Adrenal gland (tissue), 12 donors: Measurements from ENCODE around the gene CEP131. TPM values are rescaled to one million over a fixed set of nuclear protein-coding genes. Genes with fewer than 3 reads are reported as not detected.

Experiments
- DNase-seq, 7 donors: peaks; one replicate each; pipeline ENCODE4 v3.0.0-alpha.2; 2019 to 2020
- H3K27ac ChIP-seq, 5 donors: fragments of 200-600 bp; sonication (generic) in 4 of 5; 1 replicate in 3 of 5; 2 replicates in 2 of 5; pipeline versions ENCODE4 v1.5.1 to v1.8.0; 2016 to 2020; ENCODE audit warnings: mild to moderate bottlenecking in 1 of 5
- H3K27me3 ChIP-seq: fragments of 200-600 bp; 2 replicates; pipeline ENCODE4 v1.8.0; 2021
- H3K36me3 ChIP-seq, 2 donors: fragments of 200-600 bp; replicated peaks in 1 of 2; 1 replicate in 1 of 2; 2 replicates in 1 of 2; pipeline versions ENCODE4 v1.5.1 to v1.8.0; 2018 to 2022
- H3K4me1 ChIP-seq, 2 donors: fragments of 200-600 bp; replicated peaks in 1 of 2; 1 replicate in 1 of 2; 2 replicates in 1 of 2; pipeline versions ENCODE4 v1.5.1 to v1.8.0; 2018 to 2021
- H3K4me3 ChIP-seq, 4 donors: fragments of 200-600 bp; sonication (generic) in 3 of 4; one replicate each; pipeline ENCODE4 v1.5.1; 2016 to 2018
- H3K9me3 ChIP-seq, 3 donors: fragments of 200-600 bp; sonication (generic) in 1 of 3; replicated peaks in 1 of 3; 1 replicate in 2 of 3; 2 replicates in 1 of 3; pipeline versions ENCODE4 v1.5.1 to v1.8.0; 2016 to 2021
- CTCF ChIP-seq, 6 experiments: fragments of 450-650 bp in 4 of 6; fragments of 200-600 bp in 2 of 6; sonication (generic) in 1 of 6; IDR thresholded peaks; 1 replicate in 5 of 6; 2 replicates in 1 of 6; pipeline versions ENCODE4 v1.5.1 to v1.8.0; 2016 to 2021; ENCODE audit warnings: antibody characterized with exemption in 6 of 6, mild to moderate bottlenecking in 2 of 6, moderate library complexity in 1 of 6
- POLR2A ChIP-seq, 2 donors: fragments of 450-650 bp; IDR thresholded peaks; one replicate each; pipeline ENCODE4 v1.6.1; 2017; ENCODE audit warnings: antibody characterized with exemption in 2 of 2, mild to moderate bottlenecking in 2 of 2, moderate library complexity in 1 of 2
- WGBS, 4 donors: extraction: QIAGEN DNeasy Blood & Tissue Kit in 2 of 4; methylation state at CpG; one replicate each; pipeline versions ENCODE4 v1.1.5 to v1.1.7; 2013 to 2017; 5-methylcytosine and 5-hydroxymethylcytosine counted together
- intact Hi-C, 2 donors: fragments of 100-400 bp; cut with DNase I; formaldehyde crosslinking; loops; one replicate each; pipeline versions ENCODE4 v1.14.1 to v1.15.0; 2022 to 2023
- polyA plus RNA-seq, 3 donors: library from polyadenylated mRNA; stranded (reverse); fragments of 200-250 nt in 2 of 3; fragments of 350-450 nt in 1 of 3; fragmentation: Illumina TruSeq in 1 of 3; extraction: RNeasy Lipid Tissue Mini Kit (QIAGEN cat#74804) in 1 of 3; gene quantifications; one replicate each; pipeline ENCODE4 v1.2.3, GENCODE V29; 2013 to 2014
- total RNA-seq, 9 donors: library from RNA; depleted of rRNA in 4 of 9; stranded (reverse); fragments of >200 nt in 4 of 9; fragments of 120-200 nt in 1 of 9; fragmentation: NEBNext Ultra II Directional in 1 of 9; extraction: Animal tissue kit (Norgen Biotek cat#: 25700) in 1 of 9; gene quantifications; one replicate each; pipeline versions ENCODE4 v1.1.0 to v1.2.4, GENCODE V29; 2013 to 2023
- donor health status: healthy with polysubstance abuse.
- donor health status: Bipolar disorder and iron deficiency.
- donor health status: DM: yes; HTN: yes; CAD: no.
- donor health status: DM: no; HTN: no; CAD: no.
- donor health status: DM: no; HTN: no; CAD: no.
- donor health status: DM: yes; HTN: yes; CAD: no.

The CEP131 gene
- total and polyA plus RNA-seq, 12 donors: 0.81 to 55.8 (median 8.2) TPM

DNA sequence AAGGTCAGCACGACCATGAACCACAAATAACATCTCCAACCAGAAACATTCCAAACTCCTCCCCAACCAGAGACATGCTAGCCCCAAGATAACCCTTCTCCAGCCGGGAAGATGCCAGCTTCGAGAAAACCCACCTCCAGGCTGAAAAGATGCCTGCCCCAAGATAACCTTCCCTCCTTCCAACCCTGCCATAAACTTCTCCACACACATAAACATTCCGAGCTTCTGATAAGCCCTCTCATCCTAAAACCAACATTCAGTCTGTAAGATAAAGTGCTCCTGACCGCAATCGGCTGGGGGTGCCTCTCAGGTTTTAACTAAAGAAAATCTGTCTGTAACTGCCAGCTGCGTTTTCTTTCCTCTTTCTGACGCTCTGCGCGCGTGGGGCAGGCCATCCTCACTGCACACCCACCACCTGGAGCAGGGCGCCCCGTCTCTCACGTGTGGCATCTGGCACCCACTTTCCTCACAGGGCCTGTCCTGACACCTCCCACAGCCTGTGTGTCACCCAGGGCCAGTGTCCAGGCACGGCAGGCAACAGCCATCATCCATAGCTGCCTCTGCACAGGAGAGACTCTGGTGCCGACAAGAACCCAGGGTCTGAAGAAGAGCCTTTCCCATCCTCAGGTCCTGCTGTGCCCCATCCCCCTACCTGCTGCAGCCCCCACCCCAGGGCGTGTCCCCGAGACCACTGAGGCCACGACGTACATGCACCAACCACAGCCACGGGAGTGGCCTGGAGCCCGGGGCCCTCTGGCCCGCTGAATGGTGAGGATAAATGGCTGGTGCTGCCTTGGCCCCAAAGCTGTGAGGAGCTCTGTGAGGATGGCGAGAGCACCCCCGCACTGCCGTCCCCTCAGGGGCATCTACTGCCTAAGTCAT, 12.4 kb upstream of the CEP131 start:
- Histone ChIP-seq H3K4me1 (peaks cover 12 to 22% of the 10 kb centered on the region in 2 donors), H3K27ac (no peak overlapping the region), H3K9me3 (no peaks in the 10 kb centered on the region), H3K4me3 (no peak overlapping the region), H3K36me3 (peaks cover 0 to 36% of the 10 kb centered on the region in 2 donors), H3K27me3 (no peaks in the 10 kb centered on the region)
- DNase-seq: no peak
- no peak for TF ChIP-seq CTCF (IDR thresholded peaks at IDR 0.05)
- intact Hi-C loops: no loop called here
- WGBS, 4 donors: 87 to 91% (median 90%) methylated on average over 18 to 26 of the region's 26 CpGs

DNA sequence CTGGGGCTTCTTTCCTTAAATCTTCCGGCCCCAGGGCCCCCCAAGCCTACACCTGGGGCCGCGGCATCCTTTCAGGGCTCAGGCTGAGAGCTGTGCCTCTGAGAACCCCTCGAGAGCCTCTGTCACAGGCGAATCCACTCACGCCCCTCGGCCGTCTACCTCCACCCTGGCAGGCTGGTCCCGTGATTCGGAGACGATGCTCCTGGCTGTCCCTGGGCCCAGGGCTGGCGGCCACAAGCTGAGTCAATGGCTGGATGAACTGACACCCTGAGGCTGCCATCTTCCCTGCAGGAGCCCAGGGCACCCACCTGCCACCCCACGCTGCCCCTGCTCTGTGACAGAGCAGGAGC, 11.7 kb upstream of the CEP131 start:
- WGBS, 4 donors: 90 to 98% (median 93%) methylated on average over 8 to 13 of the region's 13 CpGs
- TF ChIP-seq CTCF (IDR thresholded peaks at IDR 0.05) (no peak), POLR2A (IDR thresholded peaks at IDR 0.05) (no peak)
- Histone ChIP-seq H3K4me3 (no peak overlapping the region), H3K9me3 (no peaks in the 10 kb centered on the region), H3K36me3 (peaks cover 0 to 43% of the 10 kb centered on the region in 2 donors), H3K27ac (no peak overlapping the region), H3K27me3 (no peaks in the 10 kb centered on the region), H3K4me1 (peaks cover 7 to 17% of the 10 kb centered on the region in 2 donors)
- DNase-seq: peak in 1 of 7 donors; percentile 17
- intact Hi-C loops: no loop called here

DNA sequence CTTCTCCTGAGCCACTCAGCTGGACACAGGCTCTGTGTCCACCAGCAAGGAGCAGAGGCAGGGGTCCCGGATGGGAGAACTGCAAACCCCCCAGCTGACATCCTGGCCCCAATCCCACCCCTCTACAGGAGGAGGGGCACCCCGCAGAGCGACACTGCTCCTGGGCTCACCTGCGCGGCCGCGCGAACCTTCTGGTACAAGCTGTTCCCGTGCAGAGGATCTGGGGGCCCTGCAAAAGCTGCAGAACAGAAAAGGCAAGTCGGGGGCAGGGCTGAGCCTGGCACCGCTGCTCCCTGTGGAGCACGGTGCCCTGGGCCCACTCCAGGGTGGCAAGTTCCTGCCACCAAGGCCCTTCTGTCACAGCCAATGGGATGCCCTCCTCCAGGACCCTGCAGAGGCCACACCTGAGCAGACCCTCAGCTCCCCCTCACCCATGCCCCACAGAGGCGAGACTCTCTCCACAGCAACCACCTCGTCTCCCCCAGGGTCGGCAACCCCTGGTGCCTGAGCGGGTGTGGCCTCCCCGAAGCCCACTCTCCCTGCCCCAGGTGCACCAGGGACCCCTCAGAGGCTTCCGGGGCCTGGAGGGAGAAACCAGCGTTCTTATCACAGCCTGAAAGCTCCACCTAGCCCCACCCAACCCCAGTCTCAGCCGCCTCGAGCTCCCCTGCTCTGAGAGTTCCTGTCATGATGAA, 11.2 kb upstream of the CEP131 start:
- TF ChIP-seq CTCF (IDR thresholded peaks at IDR 0.05) (no peak), POLR2A (IDR thresholded peaks at IDR 0.05) (no peak)
- Histone ChIP-seq H3K9me3 (no peaks in the 10 kb centered on the region), H3K4me1 (peaks cover 7 to 17% of the 10 kb centered on the region in 2 donors), H3K27me3 (no peaks in the 10 kb centered on the region), H3K36me3 (peaks cover 0 to 46% of the 10 kb centered on the region in 2 donors), H3K4me3 (no peak overlapping the region), H3K27ac (no peak overlapping the region)
- DNase-seq: no peak
- intact Hi-C loops: no loop called here
- WGBS, 4 donors: 81 to 91% (median 88%) methylated on average over 8 to 21 of the region's 21 CpGs

DNA sequence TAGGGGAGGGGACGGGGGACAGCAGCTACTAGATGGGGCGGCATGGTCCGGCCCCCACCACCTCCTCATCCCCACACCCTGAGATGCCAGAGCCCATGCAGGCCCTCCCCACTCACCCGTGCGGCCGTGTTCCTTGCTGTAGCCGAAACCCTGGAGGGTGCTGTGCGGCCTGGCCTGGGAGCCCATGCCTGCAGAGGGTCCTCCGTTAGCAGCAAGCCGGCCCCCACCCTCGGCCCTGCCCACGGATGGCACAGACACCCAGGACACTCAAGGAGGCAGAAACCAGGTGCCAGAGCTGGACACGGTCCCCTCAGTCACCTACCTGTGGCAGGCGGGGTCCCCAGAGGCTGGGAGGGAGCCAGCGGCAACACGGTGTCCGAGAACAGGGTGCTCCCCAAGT, 10.6 kb upstream of the CEP131 start:
- intact Hi-C loops: no loop called here
- peaks cover 0 to 46% of the 10 kb centered on the region in 2 donors for H3K36me3 ChIP-seq

More for the DNA sequence above, 10.6 kb upstream of the CEP131 start:
- Histone ChIP-seq H3K4me1 (peaks cover 7 to 17% of the 10 kb centered on the region in 2 donors), H3K27ac (no peak overlapping the region), H3K4me3 (no peak overlapping the region), H3K27me3 (no peaks in the 10 kb centered on the region), H3K9me3 (no peaks in the 10 kb centered on the region)
- 93 to 96% (median 95%) methylated on average over 4 to 17 of the region's 17 CpGs for WGBS, 4 donors
- DNase-seq: no peak
- no peak for TF ChIP-seq CTCF (IDR thresholded peaks at IDR 0.05)
- TF ChIP-seq POLR2A (IDR thresholded peaks at IDR 0.05): no peak
